GM12892 (cell line): Measurements from ENCODE around the gene MICAL3.

Source experiments
- POLR2A ChIP-seq: IDR thresholded peaks from 2 replicates; pipeline ENCODE4 v1.6.1; 2011; ENCODE audit warnings: low read depth, low read length, control low read depth
- POLR2AphosphoS5 ChIP-seq: IDR thresholded peaks from 2 replicates; pipeline ENCODE4 v1.6.1; 2011; ENCODE audit warnings: low read depth, low read length, control low read depth

DNA sequence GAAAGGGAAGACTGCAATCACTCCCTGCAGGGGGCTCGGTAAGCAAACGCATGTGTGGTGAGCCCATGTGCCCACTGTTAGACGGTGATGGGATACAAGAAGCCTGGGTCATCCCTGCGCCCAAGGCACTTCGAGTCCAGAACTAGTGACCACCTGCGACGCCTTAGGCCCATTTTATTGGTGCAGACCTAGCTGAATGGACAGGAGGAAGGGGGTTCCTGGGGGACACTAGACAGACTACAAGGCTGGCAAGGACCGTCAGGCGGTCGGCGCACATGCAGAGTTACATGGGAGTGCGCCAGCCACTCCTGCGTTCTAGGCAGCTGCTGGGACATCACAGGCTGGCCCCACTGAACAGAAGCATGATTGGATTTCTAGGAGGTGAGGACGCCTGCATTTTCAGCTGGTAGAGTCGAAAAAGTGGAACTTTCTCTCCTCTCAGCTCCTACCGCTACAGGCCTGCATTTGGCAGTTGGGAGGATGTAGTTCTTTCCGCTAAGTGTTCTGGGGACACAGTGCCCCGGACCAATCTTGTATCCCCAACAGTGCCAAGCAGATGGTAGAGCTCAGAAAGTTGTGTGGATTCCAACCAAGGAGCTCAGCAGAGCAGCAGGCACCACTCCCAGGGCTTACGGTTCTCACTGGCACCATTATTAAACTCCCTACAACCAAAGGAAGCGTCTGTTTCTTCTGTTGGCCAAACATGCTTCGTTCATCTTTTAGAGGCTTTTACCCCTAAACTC is 285.8 kb downstream of the MICAL3 start:
- TF ChIP-seq POLR2AphosphoS5 (no peak), POLR2A (no peak)
